ENCODE results near the gene CACNA1H. TPM values are rescaled to one million over a fixed set of nuclear protein-coding genes. Genes with fewer than 3 reads are reported as not detected.

The CACNA1H gene
- total RNA-seq, 1 donor from 2014 or later, result 0.02 TPM

DNA sequence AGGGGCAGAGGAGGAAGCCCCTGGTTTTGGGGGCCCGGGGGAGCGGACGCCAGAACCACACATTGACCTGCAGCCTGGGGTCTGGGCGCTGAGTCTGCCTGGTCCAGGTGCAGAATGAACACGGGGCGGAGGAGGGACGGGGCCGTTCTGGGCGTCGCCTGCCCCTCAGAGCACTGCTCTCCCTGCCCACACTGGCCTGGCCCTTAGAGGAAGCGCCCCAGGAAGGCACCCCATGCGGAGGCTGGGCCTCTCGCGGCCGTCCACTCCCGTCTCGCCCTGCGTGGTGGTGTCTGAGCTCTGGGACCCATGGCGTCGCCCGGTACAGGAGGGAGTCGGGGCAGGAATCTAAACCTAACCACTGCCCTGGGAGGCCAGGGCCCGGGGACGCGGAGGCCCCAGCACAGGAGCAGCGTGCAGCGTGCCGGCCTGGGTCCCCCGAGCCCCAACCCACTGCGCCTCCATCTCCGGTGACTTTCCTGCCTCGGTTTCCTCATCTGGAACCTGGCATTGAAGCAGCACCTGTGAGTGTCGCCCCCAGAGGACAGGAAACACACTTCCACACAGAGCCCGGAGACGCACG is 107.3 kb downstream of the CACNA1H start:
- Mint-ChIP-seq H3K27me3 (peaks cover 21% of the 10 kb centered on the region), H3K36me3 (ENCODE audit: low read depth) (no peaks in the 10 kb centered on the region), H3K27ac (no peak overlapping the region), H3K9me3 (no peaks in the 10 kb centered on the region), H3K4me1 (peaks cover 5% of the 10 kb centered on the region), H3K4me3 (no peak overlapping the region)
- ChIA-PET CTCF (no interaction called here), POLR2A (no interaction called here)
- intact Hi-C loops (cut with micrococcal nuclease), result no loop called here
- ATAC-seq (ENCODE audit: low read depth) (no peak), DNase-seq (no peak)
- TF ChIP-seq, protein P1, sequence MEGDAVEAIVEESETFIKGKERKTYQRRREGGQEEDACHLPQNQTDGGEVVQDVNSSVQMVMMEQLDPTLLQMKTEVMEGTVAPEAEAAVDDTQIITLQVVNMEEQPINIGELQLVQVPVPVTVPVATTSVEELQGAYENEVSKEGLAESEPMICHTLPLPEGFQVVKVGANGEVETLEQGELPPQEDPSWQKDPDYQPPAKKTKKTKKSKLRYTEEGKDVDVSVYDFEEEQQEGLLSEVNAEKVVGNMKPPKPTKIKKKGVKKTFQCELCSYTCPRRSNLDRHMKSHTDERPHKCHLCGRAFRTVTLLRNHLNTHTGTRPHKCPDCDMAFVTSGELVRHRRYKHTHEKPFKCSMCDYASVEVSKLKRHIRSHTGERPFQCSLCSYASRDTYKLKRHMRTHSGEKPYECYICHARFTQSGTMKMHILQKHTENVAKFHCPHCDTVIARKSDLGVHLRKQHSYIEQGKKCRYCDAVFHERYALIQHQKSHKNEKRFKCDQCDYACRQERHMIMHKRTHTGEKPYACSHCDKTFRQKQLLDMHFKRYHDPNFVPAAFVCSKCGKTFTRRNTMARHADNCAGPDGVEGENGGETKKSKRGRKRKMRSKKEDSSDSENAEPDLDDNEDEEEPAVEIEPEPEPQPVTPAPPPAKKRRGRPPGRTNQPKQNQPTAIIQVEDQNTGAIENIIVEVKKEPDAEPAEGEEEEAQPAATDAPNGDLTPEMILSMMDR (IDR thresholded peaks at IDR 0.05), result no peak

DNA sequence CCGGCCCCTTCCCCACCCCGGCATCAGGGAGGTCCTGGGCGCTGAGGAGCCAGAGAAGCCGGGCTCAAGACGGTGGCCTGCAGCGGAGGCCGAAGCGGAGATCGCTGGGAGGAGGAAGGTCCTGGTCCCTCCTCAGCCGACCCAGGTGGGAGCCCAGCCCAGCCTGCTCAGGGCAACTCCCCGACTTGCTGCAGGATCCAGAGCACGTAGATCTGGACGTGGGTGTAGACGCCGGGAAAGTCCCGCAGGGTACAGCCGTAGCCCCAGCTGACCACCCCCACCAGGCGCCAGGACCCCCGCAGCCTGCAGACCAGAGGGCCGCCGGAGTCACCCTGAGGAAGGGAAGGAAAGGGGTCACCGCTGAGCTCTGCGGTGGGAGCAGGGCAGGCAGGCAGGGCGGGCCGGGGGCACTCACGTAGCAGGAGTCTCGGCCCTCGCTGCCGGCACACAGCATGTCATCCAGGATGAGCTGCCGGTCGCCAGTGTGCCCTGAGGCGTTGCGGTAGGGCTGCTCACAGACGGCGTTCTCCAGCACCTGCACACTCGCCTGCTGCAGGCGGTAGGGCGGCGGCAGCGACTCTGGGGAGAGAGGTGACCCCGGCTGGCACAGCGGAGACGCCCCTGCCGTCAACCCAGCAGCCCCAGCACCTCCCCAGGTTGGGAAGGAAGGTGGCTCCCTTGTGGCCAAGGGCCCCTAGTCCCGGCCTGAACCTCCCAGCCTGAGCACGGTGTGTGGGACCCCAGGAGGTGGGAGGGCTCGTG is 108.4 kb downstream of the CACNA1H start:
- Mint-ChIP-seq H3K27me3 (peaks cover 21% of the 10 kb centered on the region), H3K9me3 (no peaks in the 10 kb centered on the region), H3K36me3 (ENCODE audit: low read depth) (no peaks in the 10 kb centered on the region), H3K4me3 (no peak overlapping the region), H3K27ac (no peak overlapping the region), H3K4me1 (peaks cover 5% of the 10 kb centered on the region)
- ChIA-PET POLR2A (no interaction called here), CTCF (no interaction called here)
- ATAC-seq (ENCODE audit: low read depth), result no peak
- TF ChIP-seq, protein P1 (IDR thresholded peaks at IDR 0.05), result no peak
- intact Hi-C loops (cut with micrococcal nuclease), result no loop called here
- DNase-seq, result no peak

DNA sequence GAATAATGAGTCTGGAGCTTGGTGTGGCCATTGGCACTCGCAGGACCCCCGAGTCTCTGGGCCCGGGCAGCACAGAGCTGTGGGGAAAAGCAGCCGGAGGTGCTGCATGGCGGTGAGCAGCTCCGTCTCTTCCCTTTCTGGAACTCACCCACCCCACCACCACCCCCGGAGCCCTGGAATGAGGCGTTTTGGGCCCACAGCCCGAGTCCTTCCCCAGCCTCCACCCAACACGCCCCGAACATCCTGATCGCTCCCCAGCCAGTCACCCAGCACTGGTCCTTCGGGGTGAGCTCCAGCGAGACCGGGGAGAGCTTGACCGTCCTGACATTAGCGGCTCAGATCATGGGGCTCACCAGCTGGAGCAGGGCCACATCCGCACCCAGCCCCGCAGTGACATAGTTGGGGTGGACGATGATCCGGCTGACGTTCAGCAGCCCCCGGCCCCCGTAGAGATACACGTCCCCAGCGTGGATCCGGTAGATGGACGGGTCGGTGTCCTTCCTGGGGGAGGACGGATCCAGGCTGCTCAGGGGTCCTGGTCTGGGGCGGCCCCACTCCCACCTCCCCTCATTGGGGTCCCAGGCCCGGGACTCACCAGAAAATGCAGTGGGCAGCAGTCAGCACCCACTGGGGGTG is 109.4 kb downstream of the CACNA1H start:
- no peak overlapping the region for H3K27ac Mint-ChIP-seq
- TF ChIP-seq, protein P1 (IDR thresholded peaks at IDR 0.05), result no peak
- no peaks in the 10 kb centered on the region for H3K9me3 Mint-ChIP-seq
- POLR2A ChIA-PET, result no interaction called here
- peaks cover 5% of the 10 kb centered on the region for H3K4me1 Mint-ChIP-seq
- H3K4me3 Mint-ChIP-seq, result no peak overlapping the region
- no peak for DNase-seq
- no peaks in the 10 kb centered on the region for H3K36me3 Mint-ChIP-seq (ENCODE audit: low read depth)
- intact Hi-C loops (cut with micrococcal nuclease), result no loop called here
- peaks cover 18% of the 10 kb centered on the region for H3K27me3 Mint-ChIP-seq
- ATAC-seq (ENCODE audit: low read depth), result no peak
- CTCF ChIA-PET, result no interaction called here

DNA sequence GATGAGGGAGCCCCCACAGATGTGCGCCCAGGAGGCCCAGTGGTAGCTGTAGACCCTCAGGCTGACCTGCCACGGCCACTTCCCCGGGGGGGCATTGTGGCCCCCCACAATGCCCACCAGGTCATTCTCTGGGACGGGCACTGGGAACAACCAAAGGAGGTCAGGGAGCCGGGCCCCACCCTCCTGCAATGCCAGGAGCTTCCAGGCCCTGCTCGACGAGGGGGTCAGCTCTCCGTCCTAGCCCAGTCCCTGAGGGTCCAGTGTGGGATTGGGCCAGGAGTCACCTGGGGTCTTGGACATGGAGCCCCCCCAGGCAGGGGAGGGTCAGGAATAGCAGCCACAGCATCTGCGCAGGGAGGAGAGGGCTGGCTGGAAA is 109.9 kb downstream of the CACNA1H start:
- Mint-ChIP-seq H3K9me3 (no peaks in the 10 kb centered on the region), H3K27ac (no peak overlapping the region), H3K27me3 (peaks cover 18% of the 10 kb centered on the region), H3K4me1 (peaks cover 5% of the 10 kb centered on the region), H3K4me3 (no peak overlapping the region), H3K36me3 (ENCODE audit: low read depth) (no peaks in the 10 kb centered on the region)
- DNase-seq (no peak), ATAC-seq (ENCODE audit: low read depth) (no peak)
- intact Hi-C loops (cut with micrococcal nuclease), result no loop called here
- TF ChIP-seq, protein P1 (IDR thresholded peaks at IDR 0.05), result no peak
- CTCF ChIA-PET, result no interaction called here
- POLR2A ChIA-PET, result no interaction called here

DNA sequence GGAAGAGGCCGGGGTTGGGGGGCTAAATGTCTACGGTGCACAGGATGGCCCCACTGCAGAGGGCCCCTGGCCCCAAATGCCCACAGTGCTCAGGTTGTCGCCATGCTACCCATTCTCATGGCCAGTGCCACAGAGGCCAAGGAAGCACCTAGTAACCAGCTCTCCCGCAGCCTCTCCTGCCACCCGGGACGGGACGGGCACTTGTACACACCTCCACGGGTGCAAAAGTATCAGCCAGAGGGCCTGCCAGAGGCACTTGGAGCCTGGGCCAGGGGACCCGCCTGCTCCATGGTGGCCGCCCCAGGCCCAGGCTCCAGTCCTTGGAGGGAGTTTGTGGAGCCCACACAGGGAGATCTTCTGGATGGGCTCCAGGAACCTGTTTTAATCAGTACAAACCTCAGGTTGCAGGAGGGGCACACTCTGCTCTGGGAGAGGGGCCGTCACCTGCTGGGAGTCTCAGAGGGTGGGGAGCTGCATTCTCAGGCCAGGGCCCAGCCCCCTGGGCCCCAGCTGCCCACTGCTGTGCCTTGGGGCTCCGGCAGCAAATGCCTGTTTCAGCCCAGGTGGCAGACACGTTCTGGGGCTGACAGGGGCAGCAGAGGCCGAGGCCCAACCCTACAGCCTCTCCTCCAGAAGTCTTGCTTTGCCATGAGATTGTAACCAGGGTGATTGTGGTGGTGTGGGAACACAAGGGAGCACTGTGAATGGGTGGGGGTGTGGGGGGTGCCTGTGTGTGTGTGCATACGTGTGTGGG is 110.9 kb downstream of the CACNA1H start:
- H3K36me3 Mint-ChIP-seq (ENCODE audit: low read depth), result no peaks in the 10 kb centered on the region
- no peak overlapping the region for H3K27ac Mint-ChIP-seq
- TF ChIP-seq, protein P1 (IDR thresholded peaks at IDR 0.05), result no peak

More for the DNA sequence above, 110.9 kb downstream of the CACNA1H start:
- ATAC-seq (ENCODE audit: low read depth) (no peak), DNase-seq (no peak)
- CTCF ChIA-PET, result no interaction called here
- POLR2A ChIA-PET, result no interaction called here
- intact Hi-C loops (cut with micrococcal nuclease), result no loop called here
- Mint-ChIP-seq H3K27me3 (peaks cover 15% of the 10 kb centered on the region), H3K4me1 (peaks cover 5% of the 10 kb centered on the region), H3K4me3 (no peak overlapping the region), H3K9me3 (no peaks in the 10 kb centered on the region)
